ENCODE results near the gene PAK4. TPM values are rescaled to one million over a fixed set of nuclear protein-coding genes. Genes with fewer than 3 reads are reported as not detected.

PAK4 gene
- total and polyA plus RNA-seq, 2 of the 8 experiments (the other 6 are each of a cell fraction or from before 2014, with no cell fraction given), result 50.7 to 64.4 TPM

DNA sequence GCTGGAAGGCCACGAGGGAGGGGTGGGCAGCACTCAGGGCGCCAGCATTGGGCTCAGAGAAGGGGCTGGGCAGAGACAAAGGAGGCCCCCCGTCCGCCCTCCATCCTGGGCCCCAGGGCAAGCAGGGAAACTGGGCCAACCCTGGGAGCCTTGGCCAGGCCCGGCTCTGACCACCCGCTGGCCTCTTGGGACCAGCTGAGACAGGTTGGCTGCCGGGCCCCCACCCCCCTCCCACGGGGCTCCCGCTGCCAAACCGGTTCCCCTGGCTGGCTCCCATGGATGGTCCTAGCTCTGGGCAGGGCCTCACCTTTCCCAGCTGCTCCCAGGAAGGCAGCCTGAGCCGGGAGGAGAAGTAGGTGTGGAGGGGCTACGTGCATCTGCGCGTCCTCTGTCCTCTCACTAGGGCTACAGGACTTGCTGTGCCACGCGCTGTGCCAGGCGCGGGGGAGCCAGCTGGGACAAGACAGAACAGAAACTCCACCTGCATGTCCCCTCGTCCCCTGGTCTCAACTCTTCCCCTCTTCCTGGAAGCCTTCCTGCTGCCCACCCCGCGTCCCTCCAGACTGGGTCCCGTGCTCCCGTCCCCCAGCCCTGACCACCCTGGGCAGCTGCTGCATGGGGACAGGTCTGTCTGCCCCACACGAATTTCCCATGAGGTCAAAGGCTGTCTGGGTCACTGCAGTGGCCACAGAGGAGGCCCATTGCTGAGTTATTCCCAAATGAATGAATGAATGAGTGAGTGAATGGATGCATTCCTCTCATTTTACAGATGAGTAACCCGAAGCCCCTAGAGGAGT lies 42.1 kb downstream of the PAK4 start:
- FAIRE-seq, result no peak
- Histone ChIP-seq H3K79me2 (ENCODE audit: control insufficient read depth in 1 of 2, insufficient read depth in 2 of 2, low read length in 2 of 2) (peaks cover 0 to 11% of the 10 kb centered on the region in 2 experiments; a peak in 1 of 4 replicates), H4K8ac (ENCODE audit: extremely low read depth, insufficient read depth, low read length) (peak overlapping the region; percentile 43; the same call in 1 of the 2 replicates), H2BK15ac (ENCODE audit: low read length) (peak overlapping the region; percentile 97; the same call in 1 of the 2 replicates), H4K91ac (replicated peaks; ENCODE audit: insufficient read length, low read length) (no peak overlapping the region), H3K9me3 (ENCODE audit: insufficient read depth in 2 of 2, low read depth in 1 of 2, low read length in 1 of 2) (no peaks in the 10 kb centered on the region), H4K20me1 (replicated peaks in 1 of 2; ENCODE audit: control insufficient read depth in 1 of 2, insufficient read depth in 2 of 2, low read length in 2 of 2) (peaks cover 12 to 31% of the 10 kb centered on the region in 2 experiments), H4K5ac (ENCODE audit: insufficient read length, low read depth, low read length) (no peak overlapping the region), H3K79me1 (ENCODE audit: low read depth, low read length) (peaks cover 12% of the 10 kb centered on the region), H3K27me3 (replicated peaks in 1 of 4; ENCODE audit: control insufficient read depth in 3 of 4, extremely low read depth in 1 of 4, insufficient read depth in 3 of 4, low read length in 3 of 4) (no peaks in the 10 kb centered on the region), H2BK12ac (ENCODE audit: low read depth, low read length) (peak overlapping the region; percentile 87; the same call in 1 of the 2 replicates), H3K14ac (ENCODE audit: insufficient read length) (no peak overlapping the region), H3K4me1 (replicated peaks in 1 of 4; ENCODE audit: control insufficient read depth in 3 of 4, insufficient read depth in 4 of 4, low read length in 3 of 4) (peaks cover 2 to 36% (median 16%) of the 10 kb centered on the region in 4 experiments), H3K56ac (replicated peaks; ENCODE audit: insufficient read length, low read depth, low read length) (no peak overlapping the region), H2BK120ac (replicated peaks; ENCODE audit: low read depth, low read length) (peak overlapping the region; percentile 54), H3K36me3 (ENCODE audit: control insufficient read depth in 2 of 4, insufficient read depth in 4 of 4, low read length in 3 of 4) (peaks cover 0 to 5% (median 1%) of the 10 kb centered on the region in 4 experiments; a peak in 3 of 8 replicates), H3K4me3 (ENCODE audit: extremely low read depth in 1 of 4, insufficient read depth in 2 of 4, low read depth in 3 of 4, low read length in 4 of 4) (no peak overlapping the region; a peak in 2 of 8 replicates), H3K23ac (ENCODE audit: insufficient read length) (no peak overlapping the region), H2AFZ (ENCODE audit: low read length) (no peak overlapping the region), H3K27ac (ENCODE audit: low read depth, low read length) (0 out of 2 replicates have a peak overlapping the region, but pooled peaks have one; percentile 14), H3K9ac (replicated peaks in 1 of 4; ENCODE audit: extremely low read depth in 1 of 4, low read depth in 3 of 4, low read length in 3 of 4) (no peak overlapping the region), H3K4ac (replicated peaks; ENCODE audit: insufficient read length, low read depth, low read length) (peak overlapping the region; percentile 59), H2AK5ac (ENCODE audit: low read depth, low read length) (no peak overlapping the region), H2BK20ac (ENCODE audit: low read length) (no peak overlapping the region), H2BK5ac (ENCODE audit: low read depth, low read length) (peak overlapping the region; percentile 71; the same call in 1 of the 2 replicates), H3K23me2 (ENCODE audit: low read depth, low read length) (no peaks in the 10 kb centered on the region), H3K4me2 (ENCODE audit: insufficient read depth in 1 of 2, low read depth in 2 of 2, low read length in 2 of 2) (peak overlapping the region in 1 of 2 experiments; percentile 53; a peak in 2 of 4 replicates), H3K18ac (ENCODE audit: extremely low read depth, low read length) (peak overlapping the region; percentile 64)
- ChIA-PET POLR2A (ENCODE audit: partially characterized antibody) (interaction anchor here (0.6 to 1.6 kb wide), 5 partner anchors 14 to 158 kb away, joined by 3 to 6 read pairs (median 4); no protein-coding TSS in a partner anchor), CTCF (ENCODE audit: partially characterized antibody) (interaction anchor here (0.6 to 2.8 kb wide), 7 partner anchors 12 to 759 kb away, joined by 3 to 7 read pairs (median 6); no protein-coding TSS in a partner anchor)
- WGBS, 2 experiments (ENCODE audit: extremely low coverage in 1 of 2, insufficient coverage in 1 of 2, insufficient read length in 1 of 2, insufficient replicate concordance in 2 of 2, low coverage in 1 of 2, low lambda C conversion rate in 2 of 2, missing lambda C conversion rate in 1 of 2), result 80% methylated on average over 17 of the region's 25 CpGs; no CpG with 5 or more reads in 1 of the 2 experiments
- no peak for DNase-seq (ENCODE audit: low read depth in 1 of 2, low spot score in 2 of 2)
- TF ChIP-seq ASH2L (IDR thresholded peaks at IDR 0.05; ENCODE audit: low read length), result peak; percentile 52
- no peak for TF ChIP-seq SUZ12 (IDR thresholded peaks at IDR 0.05; ENCODE audit: low read length)
- no peak for TF ChIP-seq POU5F1 (IDR thresholded peaks at IDR 0.05; ENCODE audit: low read depth, low read length)
- 0 out of 2 replicates have a peak, but pooled peaks have one; percentile 43 for TF ChIP-seq SP1 (IDR thresholded peaks at IDR 0.05; ENCODE audit: low read depth, low read length)
- TF ChIP-seq, protein P1, sequence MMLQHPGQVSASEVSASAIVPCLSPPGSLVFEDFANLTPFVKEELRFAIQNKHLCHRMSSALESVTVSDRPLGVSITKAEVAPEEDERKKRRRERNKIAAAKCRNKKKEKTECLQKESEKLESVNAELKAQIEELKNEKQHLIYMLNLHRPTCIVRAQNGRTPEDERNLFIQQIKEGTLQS (IDR thresholded peaks at IDR 0.05; ENCODE audit: insufficient read depth, low read depth, low read length), result no peak
- TF ChIP-seq CREB1 (IDR thresholded peaks at IDR 0.05), result no peak
- no peak for TF ChIP-seq HDAC2 (IDR thresholded peaks at IDR 0.05; ENCODE audit: borderline replicate concordance in 1 of 2, low read depth in 2 of 2, low read length in 2 of 2)
- no peak for TF ChIP-seq BACH1 (IDR thresholded peaks at IDR 0.05; ENCODE audit: low read length)
- TF ChIP-seq BCL11A (IDR thresholded peaks at IDR 0.05; ENCODE audit: low read depth in 2 of 2, low read length in 2 of 2), result no peak
- TF ChIP-seq RAD21 (IDR thresholded peaks at IDR 0.05 in 1 of 2, conservative IDR thresholded peaks at IDR 0.05 in 1 of 2; ENCODE audit: low read depth in 2 of 2, low read length in 2 of 2), result no peak
